GM19193 (cell line): ENCODE data around the gene RASL12.

ENCODE experiments used
- POLR2A ChIP-seq: IDR thresholded peaks from 4 replicates; pipeline ENCODE4 v1.6.1; 2011; ENCODE audit not compliant: insufficient read depth, insufficient read length; ENCODE audit errors: extremely low read depth

The RASL12 gene

DNA sequence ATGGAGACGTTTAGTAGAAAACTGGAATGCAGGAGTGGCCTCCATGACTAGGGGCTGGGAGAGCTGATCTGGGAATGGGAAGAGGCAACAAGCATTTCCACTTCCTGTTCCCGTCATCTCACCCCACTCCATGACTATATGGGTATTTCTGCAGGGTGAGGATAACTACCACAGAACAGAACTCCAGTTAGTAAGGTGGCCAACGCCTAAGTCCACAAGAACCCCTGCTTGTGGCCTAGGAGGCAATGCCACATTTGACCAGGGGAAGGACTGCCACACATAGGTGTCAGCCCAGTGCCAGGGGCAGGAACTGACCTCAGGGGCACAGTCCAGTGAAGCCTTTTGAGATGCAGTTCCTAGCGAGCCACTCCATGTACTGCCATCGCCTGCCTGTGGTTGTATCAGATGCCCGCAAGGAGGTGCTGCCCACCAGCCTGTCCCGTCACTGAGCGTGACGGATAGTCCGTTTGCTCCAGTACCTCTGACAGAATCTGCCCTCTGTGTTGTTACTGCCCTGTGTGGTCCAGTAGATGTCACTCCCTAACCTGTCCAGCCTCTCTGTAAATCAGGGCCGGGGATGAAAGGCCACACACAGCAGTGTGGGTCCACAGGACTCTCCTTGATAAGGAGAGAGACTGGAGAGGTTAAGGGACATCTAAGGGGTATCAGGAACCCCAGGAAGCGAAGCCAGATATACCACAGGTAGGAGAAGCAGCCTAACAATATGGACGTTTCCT lies 34.8 kb downstream of the RASL12 start:
- TF ChIP-seq POLR2A, result no peak

DNA sequence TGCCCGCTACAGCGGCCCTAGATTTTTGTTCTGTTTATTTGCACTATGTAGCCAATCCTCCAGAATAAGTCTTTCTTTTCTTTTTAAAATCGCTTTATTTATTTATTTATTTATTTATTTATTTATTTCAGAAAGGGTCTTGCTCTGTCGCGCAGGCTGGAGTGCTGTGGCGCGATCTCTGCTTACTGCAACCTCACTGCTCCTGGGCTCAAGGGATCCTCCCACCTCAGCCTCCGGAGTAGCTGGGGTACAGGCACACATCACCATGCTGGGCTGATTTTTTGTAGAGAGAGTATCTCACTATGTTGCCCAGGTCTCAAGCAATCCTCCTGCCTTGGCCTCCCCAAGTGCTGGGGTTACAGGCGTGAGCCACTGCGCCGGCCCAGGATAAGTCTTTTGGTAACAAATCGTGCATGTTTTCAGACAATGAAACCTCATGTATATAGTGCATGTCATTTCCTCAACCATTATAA lies 38.0 kb downstream of the RASL12 start:
- no peak for TF ChIP-seq POLR2A

DNA sequence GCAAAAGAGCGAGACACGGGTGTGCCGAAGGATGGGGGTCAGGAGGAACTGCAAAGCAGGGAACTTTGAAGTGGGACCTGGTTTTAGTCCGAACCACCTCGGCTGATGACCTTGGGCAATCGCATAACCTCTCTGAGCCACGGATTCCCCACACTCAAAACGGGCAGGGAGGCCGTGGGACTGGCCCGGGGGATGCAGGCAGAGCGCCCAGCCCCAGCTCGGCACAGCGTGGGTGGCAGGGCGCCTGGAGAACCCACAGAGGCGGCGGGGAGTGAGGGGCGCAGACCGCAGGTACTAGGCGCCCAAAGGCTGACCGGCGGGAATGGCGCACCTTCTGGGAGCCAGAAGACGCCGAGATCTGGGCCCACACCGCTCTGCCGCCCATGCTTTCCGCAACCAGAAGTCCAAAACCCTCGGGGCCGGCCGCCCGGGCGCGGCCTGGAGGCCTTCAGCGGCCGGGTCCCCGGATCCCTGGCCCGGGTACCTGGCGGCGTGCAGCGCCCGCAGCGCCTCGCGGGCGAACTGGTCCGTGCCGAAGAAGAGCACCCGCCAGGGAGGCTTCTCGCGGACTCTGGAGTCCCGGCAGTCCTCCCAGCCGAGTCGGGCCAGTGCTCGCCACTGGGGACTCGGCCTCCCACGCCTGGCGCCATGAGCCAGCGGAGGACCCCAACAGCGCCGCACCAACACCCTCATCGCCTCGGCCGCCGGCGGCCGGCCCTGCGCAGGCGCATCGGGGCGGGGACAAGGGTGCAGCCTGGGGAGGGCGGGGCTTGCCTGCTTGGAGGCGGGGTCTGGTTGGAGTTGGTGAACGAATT lies 38.7 kb downstream of the RASL12 start, which contains the start of gene MTFMT:
MTFMT (minus strand) TSS at position 719 of the 815 bp plus-strand sequence; CDS start at position 693, 26 bp downstream.
- TF ChIP-seq POLR2A, result peak; percentile 89

DNA sequence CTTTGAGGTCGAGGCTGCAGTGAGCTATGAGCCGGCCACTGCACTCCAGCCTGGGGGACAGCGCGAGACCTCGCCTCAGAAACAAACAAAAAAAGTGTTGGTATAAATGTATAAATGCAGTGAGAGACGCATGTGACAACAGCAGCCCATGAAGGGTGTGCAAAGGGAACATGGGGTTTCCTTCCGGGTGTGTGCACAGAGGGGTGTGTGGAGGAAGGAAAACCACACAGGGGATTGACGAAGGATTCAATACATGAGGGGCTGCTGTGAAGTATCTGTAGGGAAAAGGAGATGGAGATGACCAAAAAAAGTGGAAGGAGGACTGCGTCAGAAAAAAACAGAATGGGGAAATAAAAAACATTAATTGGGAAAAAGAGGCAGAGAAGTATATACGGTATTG lies 39.5 kb downstream of the RASL12 start:
- no peak for TF ChIP-seq POLR2A

DNA sequence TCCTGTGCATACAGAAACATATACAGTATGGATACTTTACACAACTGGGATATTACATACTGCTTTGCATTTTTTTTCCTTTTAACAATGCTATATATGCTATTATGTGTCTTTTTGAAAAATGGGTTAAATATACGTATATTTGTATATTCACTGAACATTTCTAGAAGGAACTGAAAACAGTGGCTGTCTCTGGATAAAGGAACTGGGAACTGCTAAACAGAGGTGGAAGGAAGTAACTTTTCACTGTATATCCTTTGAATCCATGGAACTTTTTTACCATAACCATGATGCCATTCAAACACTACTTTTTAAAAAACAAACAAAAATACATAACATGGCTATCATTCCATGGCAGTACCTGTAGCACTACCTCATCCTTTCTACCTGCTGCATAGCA lies 40.2 kb downstream of the RASL12 start:
- TF ChIP-seq POLR2A, result no peak

DNA sequence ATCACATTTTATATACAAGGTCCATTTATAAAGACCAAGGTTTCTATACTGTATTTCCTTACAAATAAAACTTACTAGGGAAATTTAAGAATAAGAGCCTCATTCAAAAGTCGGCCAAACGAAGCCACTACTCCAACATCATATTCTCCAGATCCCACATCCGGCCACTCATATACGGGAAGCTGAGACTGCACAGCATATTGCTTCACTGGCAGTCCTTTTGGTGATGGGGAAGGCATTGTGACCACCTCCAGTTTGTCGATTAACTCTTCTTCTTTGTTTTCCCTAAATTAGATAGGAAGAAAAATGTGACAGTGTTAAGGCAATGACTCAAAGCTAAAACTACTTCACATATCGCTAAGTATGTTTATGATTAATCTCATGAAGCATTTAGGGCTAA lies 41.0 kb downstream of the RASL12 start:
- TF ChIP-seq POLR2A, result no peak

DNA sequence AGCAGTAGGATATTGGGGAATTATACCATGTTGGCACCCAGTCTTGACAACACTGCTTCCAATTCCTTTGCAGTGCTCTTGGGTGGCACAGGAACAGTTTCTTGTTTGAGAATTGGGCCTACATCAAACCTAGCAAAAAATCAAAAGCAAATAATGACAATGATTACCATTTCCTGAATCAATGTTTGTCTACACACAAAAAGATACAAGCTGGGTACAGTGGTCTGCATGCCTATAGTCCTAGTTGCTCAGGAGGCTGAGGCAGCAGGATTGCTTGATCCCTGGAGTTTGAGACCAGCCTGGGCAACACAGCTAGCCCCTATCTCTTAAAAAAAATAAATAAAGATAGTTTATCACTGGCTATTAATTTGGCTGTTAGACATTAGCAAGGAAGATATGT lies 46.3 kb downstream of the RASL12 start:
- TF ChIP-seq POLR2A, result no peak

DNA sequence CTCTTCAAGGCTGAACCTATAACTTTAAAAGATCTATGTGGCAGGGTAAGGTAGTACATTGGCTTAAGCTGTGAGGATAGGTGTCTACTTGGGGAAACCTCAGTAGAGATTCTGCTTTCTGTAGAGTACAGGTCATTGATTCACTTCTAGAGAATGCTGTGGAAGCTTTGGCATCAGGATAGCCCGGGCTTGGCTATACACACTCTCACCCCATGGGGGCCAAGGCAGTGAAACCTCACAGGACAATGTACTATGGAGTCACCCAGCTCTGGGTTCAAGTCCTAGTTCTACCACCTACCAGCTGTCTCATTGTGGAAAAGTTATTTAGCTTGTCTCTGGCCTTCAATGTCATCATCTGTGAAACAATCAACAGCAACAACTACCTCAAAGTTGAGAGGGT lies 47.4 kb downstream of the RASL12 start:
- TF ChIP-seq POLR2A, result no peak

DNA sequence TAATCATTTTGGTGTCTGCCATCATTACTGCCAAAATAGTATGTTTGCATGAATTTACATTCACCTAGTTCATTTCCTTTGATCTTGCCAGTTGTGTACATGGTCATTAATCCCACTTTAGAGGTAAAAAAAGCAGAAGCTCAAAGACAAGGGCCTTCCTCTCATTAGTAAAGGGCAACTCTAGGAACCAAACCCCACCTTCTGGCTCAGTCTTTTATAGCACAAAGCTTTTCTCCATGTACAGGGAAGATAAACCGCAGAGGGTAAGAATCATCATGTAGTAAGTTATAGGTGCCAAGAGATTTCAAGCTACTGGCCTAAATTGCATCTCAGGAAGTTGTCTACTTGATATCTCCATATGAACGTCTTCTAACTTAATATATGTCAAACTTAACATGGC lies 58.8 kb downstream of the RASL12 start:
- no peak for TF ChIP-seq POLR2A

DNA sequence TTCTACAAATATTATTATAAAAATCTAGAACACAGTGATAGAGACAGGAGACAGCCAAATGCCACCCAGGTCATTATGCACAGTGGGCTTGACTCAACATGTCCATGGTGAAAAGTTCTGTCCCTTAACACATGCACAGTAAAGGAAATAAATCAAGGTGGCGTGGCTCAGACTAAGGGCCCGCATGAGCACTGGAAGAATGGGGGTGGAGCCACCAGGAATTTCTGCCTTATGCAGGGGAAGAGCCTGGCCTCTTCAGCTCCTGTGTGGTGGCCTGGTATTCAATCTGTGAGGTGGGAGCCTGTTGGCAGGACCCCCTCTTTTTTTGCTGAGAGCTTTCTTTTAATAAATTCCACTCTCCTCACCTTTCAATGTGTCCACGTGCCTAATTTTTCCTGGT lies 60.9 kb downstream of the RASL12 start:
- TF ChIP-seq POLR2A, result no peak

DNA sequence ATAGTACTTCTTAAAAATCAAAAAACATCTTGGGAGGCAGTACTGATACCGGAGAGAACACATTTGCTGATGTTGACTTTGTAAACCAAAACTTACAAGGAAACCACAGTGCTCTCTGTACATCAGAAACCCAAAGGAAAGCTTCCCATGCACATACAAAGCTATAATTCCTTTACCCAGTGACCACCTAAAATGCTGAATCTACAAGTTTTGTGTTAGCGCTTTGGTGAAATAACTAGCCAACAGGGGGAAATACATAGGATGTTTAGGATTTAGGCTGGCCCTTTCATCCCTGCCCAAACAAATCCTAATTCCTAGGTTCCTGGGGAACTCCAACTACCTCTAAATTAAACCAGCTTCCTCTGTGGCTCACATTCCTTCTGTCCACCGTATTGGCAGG lies 62.8 kb downstream of the RASL12 start:
- TF ChIP-seq POLR2A, result no peak
